HG03520 (cell line): ENCODE results near the gene PIP4P1.
A peak's percentile ranks its signal among the peaks of the same experiment; 100 is the strongest.

Source experiments
- ATAC-seq: cut with Tn5 transposase; IDR thresholded peaks from one replicate; pipeline ENCODE4 v1.9.1; 2021; ENCODE audit warnings: mild to moderate bottlenecking, moderate library complexity; ENCODE audit not compliant: unreplicated experiment

Gene PIP4P1

GRCh38 chr14:20438664-20439063 lies 22.6 kb downstream of the PIP4P1 start:
- ATAC-seq = no peak

GRCh38 chr14:20436363-20436755 lies 24.9 kb downstream of the PIP4P1 start:
- no peak for ATAC-seq

DNA sequence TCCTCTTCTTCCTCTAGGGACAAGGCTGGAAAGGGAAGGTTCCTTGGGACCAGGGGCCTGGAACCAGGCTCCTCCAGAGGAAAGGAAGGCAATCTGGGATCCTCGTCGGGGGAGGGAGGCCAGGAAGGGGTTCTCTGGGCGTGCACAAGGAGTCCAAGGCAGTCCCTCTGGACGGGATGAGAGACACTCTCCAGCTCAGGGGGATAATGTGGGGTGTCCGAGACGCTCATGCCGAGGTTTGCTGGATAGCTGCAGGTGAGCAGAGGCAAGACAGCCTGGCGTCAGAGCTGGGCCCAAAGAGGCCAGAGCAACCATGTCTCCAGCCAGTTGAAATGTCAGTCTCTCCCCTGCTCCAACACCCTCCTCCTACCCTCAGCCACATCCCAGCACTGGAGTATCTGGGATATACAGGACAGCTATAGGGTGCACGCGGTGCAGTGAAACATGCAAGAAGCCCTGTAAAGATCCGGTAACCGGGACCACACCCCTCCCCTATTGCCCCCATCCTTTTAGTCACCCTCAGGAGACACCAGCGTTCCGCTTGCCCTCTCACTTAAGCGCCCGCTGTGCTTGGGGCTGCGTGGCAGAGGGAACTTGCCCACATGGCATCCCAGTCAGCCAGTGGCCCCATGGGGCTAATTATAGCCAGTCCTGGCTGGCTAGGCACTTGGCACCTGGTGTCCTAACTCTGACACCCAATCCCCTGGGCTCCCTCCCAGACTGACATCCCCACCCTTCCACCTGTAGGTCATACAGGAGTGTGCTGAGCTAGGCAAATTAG lies 25.5 kb downstream of the PIP4P1 start, which contains the start of gene KLHL33:
Gene KLHL33 (minus strand): TSS at position 585 of the 781 bp plus-strand sequence. CDS start 355 bp downstream, at position 230.
- no peak for ATAC-seq

GRCh38 chr14:20434701-20435581 lies 26.3 kb downstream of the PIP4P1 start:
- no peak for ATAC-seq

DNA sequence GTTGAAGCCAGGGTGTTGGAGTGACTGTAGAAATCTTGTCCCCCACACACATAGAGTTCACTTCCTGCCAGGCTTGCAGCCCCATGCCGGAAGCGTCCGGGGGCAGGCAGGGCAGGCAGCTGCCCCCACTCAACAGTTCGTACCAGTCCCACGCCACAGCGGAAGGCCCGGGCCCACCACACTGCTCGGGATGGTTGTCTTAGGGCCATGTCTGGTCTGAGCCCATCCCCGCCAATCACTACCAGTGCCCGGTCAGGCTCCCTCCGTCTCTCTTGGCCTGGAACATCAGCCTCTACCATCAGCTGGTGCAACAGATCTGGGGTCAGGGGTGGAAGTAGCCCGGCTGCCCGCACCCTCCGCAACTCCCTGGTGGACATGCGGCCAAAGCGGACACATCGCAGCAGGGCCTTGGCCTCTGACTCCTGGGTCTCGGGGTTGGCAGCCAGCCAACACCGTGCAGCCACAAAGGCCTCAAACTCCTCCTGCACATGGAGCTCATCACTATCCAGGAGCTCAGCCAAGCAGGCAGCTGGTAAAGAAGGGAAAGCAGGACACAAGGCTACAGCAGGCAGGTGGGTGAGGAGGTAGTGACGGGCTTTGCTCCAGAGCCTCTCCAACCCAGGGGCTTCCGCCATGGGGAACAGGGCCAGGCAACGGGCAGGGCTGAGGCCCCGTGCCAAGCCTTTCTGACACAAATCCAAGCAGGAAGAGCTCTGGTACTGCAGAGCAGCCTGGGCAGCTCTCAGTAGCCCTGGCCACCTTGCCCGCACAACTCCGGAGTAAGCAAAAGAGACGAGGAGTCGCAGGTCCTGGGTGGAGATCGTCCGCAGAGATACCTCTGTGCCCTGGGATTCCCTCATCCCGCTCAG lies 31.2 kb downstream of the PIP4P1 start:
- no peak for ATAC-seq

DNA sequence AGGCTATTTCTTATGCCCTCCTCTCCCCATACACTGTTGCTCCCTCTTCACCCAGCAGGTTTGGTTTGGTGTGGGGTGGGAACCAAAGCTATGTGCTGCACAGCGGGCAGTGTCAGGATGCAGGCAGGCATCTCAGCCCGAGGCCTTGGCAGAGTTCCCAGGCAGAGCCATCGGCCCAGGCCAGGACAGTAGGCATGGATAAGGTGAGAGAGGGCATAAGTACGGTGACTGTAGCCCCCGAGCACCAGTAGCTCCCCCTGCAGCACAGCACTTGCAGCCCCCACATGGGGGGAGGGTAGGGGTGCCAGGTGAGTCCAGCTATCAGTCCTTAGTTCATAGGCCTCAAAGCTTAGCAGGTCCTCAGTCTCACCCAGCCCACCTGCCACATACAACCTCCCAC lies 32.4 kb downstream of the PIP4P1 start:
- ATAC-seq = no peak

- ATAC-seq = peak; percentile 31
Measured at GRCh38 chr14:20428010-20428365, 33.2 kb downstream of the PIP4P1 start.

DNA sequence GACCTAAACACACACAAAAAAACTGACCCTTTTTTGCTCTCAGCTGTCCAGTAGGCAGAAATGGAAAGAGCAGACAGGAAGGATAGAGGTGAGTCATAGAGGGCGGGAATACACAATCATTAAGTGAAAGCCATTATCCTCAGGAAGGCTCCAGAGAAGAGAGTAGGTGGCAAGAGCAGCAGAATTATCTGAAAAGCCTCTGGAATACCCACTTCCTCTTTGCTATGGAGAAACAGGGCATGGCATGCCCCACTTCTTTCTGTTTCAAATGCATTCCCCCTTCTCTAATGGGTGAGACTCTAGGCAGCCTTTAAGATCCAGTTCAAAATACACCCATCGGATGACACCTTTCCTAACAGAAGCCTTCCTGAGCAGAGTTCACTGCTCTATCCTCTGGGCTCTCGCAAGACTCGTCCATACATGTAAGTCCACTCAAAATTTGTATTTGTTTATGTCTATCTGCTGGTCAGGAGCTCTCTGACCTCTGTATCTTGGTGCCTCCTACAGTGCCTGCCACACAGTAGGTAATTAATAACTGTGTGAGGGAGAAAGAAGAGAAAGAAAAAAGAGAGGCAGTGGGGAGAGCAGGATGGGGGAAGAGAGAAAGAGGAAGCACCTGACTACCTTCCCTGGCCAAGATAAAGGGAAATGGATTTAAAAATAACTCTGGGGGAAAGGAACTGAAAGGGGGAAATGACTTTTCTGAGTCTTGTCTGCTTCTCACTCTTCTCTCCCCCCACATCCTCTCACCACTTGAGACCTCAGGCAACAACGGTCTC lies 33.8 kb downstream of the PIP4P1 start:
- ATAC-seq = peak; percentile 59

DNA sequence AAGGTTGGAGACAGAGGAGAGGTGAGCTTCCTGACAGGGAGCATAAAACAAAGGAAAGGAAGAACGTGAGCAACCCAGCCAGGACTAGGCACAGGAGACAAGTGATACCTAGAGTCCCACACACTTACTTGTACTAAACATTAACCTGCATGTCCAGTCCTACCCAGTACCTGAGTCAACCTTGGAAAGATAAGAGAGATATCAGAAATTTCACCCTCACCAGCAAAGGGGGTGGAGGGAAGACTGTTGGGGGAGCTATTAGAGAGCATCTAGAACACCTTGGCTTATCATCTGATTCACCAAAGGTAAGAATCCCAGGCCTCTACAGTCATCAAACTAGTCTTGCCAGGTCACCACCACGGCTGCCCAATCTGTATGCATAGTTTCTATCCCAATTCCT lies 36.4 kb downstream of the PIP4P1 start:
- no peak for ATAC-seq

DNA sequence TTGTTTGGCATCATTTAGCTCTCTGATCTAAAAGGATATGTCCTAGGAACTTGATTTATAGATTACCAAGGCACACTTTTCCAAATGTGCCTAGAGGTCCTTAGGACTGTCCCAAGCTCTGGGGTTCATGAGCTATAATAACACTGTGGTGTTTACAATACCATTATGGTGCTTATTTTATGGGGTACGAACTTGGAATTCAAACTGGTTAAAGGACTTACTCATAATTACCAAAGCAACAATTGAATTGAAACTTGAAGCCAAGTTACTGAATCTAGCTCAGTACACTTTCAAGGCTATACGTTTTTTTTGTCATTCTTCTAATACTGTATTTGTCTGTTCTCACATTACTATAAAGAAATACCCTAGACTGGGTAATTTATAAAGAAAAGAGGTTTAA lies 38.3 kb downstream of the PIP4P1 start:
- ATAC-seq = no peak

DNA sequence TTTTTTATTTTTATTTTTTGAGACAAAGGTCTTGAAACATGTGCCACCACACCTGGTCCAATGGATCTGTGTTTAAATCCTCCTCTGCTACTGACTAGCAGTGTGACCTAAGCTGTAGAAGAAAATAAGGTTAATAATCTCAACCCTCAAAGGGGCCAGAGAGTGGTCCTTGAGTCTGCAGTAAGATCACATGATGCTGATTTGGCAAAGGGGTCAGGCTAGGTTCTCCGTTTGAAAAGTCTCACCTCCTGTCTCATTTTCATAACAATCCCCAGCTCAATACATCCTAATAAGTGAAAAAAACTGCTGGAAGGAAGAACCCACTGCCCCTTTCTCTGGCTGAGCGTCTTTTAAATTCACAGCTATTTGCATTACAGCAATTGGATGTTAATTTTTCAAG lies 40.0 kb downstream of the PIP4P1 start:
- ATAC-seq = no peak

DNA sequence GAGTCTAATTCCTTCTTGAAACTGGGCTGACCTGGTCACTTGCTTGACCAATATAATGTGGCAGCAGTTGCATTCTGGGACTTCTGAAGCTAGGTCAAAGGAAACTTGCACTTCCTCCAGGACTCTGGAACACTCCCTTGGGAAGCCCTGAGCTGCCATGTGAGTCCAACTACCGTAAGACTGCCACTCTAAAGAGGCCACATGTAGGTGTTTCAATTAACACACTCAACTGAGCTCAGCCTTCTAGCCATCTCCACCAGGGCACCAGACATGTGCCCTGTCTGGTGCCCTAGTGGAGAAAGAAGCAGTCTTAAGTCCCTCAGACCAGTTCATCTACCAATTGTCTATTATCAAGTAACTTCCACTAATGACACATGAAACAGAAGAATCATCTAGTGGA lies 41.8 kb downstream of the PIP4P1 start:
- ATAC-seq = no peak

DNA sequence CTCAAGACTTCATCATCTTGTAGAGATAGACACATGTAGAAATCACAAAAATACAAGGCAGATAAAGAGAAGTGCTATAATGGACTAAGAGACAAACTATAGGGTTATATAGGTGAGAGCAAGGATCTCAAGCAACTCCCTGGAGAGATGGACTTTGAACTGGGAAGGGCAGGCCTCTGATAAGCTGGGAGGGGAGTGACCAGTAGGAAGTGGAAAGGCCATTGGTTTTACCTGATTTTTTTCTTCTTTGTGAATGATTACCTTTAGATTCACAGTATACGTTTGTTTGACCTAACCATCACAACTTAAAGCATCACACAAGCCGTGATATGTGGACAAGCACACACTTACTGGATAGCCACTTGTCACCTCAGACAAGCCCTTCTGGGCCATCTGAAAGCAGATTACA lies 42.7 kb downstream of the PIP4P1 start:
- no peak for ATAC-seq

DNA sequence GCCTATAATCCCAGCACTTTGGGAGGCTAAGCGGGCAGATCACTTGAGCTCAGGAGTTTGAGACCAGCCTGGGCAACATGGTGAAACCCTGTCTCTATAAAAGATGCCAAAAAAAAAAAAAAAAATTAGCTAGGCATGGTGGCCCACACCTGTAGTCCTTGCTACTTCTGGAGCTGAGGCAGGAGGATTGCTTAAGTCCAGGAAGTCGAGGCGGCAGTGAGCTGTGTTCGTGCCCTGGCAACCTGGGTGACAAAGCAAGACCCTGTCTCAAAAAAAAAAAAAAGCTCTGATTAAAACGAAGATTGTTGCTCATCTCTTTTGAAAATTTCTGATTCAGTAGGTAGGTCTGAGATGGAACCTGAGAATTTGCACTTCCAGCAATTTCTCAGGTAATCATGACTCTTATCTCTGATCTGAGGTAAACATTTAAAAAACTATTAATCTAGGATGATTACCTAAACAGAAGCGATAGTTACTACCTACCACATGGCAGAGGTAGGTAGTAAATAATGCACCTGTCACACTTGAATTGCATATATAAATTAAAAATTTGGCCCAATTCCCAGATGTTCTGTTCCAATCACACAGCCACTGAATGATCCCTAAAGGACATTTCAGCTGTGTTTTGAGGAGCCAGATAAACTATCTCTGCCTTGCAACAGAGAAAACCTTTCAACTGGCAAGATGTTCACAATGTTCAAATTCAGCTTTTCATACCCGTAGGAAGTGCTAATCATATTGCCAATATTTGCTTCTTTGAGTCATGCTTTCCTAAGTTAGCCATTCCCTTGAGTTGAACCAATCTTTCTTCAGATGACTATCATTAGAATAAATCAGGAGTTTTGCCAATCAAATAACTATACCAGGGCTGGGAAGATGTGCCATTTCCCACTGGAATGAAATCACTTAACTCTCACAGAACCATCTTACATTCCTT lies 43.7 kb downstream of the PIP4P1 start:
- ATAC-seq = no peak

DNA sequence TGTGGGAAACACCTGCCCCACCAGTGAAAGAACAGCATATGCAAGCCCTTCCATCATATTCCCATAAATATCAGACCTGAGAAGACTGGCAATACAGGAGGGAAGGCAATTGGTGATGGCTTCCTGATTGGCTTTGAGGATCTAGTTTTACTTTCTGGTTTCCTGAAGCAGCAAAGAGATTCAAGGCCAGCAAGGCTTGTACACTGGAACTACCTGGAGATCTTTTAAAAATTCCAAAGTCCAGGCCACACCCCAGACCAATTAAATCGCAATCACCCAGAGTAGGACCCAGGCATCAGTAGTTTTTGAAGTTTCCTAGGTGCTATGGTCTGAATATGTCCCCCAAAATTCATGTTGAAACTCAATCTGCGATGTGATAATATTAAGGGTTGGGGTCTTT lies 45.0 kb downstream of the PIP4P1 start:
- ATAC-seq = no peak

- ATAC-seq = peak; percentile 29
Measured at GRCh38 chr14:20415782-20416206, 45.4 kb downstream of the PIP4P1 start.

DNA sequence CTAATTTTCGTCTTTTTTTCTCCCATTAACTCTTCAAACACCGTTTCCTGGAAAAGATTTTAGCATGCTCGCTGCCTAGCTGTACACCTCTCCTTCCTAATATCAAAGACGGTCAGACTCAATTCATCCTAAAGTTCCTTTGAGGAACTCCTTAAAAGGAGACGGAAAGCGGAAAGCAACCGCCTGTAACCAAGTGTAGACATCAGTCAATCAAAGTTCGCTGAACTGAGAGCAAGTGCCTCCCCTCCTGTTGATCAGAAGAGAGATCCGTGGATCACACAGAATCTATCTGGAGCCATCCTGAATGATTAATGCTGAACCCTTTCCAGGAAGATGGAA lies 47.5 kb downstream of the PIP4P1 start:
- no peak for ATAC-seq

- peak; percentile 60 for ATAC-seq
Measured at GRCh38 chr14:20412876-20413743, 48.1 kb downstream of the PIP4P1 start, which contains the start of gene TEP1. TEP1 (minus strand) TSS chr14:20413501; CDS start chr14:20408439, 5,062 bp downstream.
